Endothelial cell of umbilical vein (primary cell): Measurements from ENCODE around the gene PLEKHA6. TPM values are rescaled to one million over a fixed set of nuclear protein-coding genes. Genes with fewer than 3 reads are reported as not detected.

Source experiments
- BruUV-seq: library from RNA; stranded (reverse); fragments of 400-500 nt; replicated peaks from 2 replicates; lab custom pipeline; 2021; lab: Mats Ljungman, UMichigan
- CTCF ChIA-PET: fragments of 300-600, 350-600 bp; sonication (Branson Sonifier 250); formaldehyde crosslinking; loops from one replicate; lab custom pipeline; 2021; ENCODE audit warnings: antibody characterized with exemption, inconsistent platforms; lab: Charles Lee
- POLR2A ChIA-PET: fragments of 300-600, 350-600 bp; sonication (Branson Sonifier 250); formaldehyde crosslinking; loops from one replicate; lab custom pipeline; 2021; ENCODE audit warnings: antibody characterized with exemption, inconsistent platforms; lab: Charles Lee
- DNase-seq: peaks from one replicate; pipeline ENCODE4 v3.0.0-alpha.2; 2011; ENCODE audit warnings: low read depth, low spot score
- FAIRE-seq: peaks from 2 replicates; lab custom pipeline; 2011; peaks lifted over from hg19 to GRCh38; lab: Jason Lieb, UNC
- H2AFZ ChIP-seq: 2 replicates; pipeline ENCODE4 v1.6.0; 2012; ENCODE audit warnings: low read depth, low read length, control low read depth, inconsistent platforms
- H3K27ac ChIP-seq: 2 replicates; pipeline ENCODE4 v1.5.1; 2011; ENCODE audit warnings: low read depth, mild to moderate bottlenecking, control low read depth, low read length, moderate library complexity; ENCODE audit not compliant: insufficient read depth
- H3K27me3 ChIP-seq, 2 experiments: 2 replicates each; pipeline versions ENCODE4 v1.6.0 to v1.6.1; 2011; ENCODE audit warnings: low read length in 2 of 2, mixed read lengths in 1 of 2; ENCODE audit not compliant: control insufficient read depth in 2 of 2, insufficient read depth in 2 of 2
- H3K36me3 ChIP-seq, 2 experiments: 2 replicates in 1 of 2; 3 replicates in 1 of 2; pipeline ENCODE4 v1.5.1; 2011; ENCODE audit warnings: low read length in 2 of 2, mild to moderate bottlenecking in 1 of 2, moderate library complexity in 1 of 2; ENCODE audit not compliant: control insufficient read depth in 2 of 2, insufficient read depth in 2 of 2; ENCODE audit errors: extremely low read depth in 1 of 2
- H3K4me1 ChIP-seq: 3 replicates; pipeline ENCODE4 v1.5.1; 2011; ENCODE audit warnings: mild to moderate bottlenecking, low read length; ENCODE audit not compliant: control insufficient read depth, insufficient read depth; ENCODE audit errors: extremely low read depth
- H3K4me2 ChIP-seq: 2 replicates; pipeline ENCODE4 v1.6.1; 2011; ENCODE audit warnings: low read length, control low read depth, mixed read lengths; ENCODE audit not compliant: insufficient read depth
- H3K4me3 ChIP-seq, 3 experiments: fragments of 200-600 bp in 1 of 3; sonication (generic), shearing (Covaris generic) in 1 of 3; replicated peaks in 1 of 3; 2 replicates each; pipeline ENCODE4 v1.5.1; 2011 to 2016; ENCODE audit warnings: control low read depth in 3 of 3, low read length in 3 of 3, mild to moderate bottlenecking in 2 of 3, inconsistent platforms in 1 of 3, low read depth in 1 of 3, moderate library complexity in 1 of 3; ENCODE audit not compliant: insufficient read depth in 1 of 3
- H3K79me2 ChIP-seq: 2 replicates; pipeline ENCODE4 v1.6.0; 2012; ENCODE audit warnings: low read length, inconsistent platforms; ENCODE audit not compliant: control insufficient read depth, insufficient read depth
- H3K9ac ChIP-seq: replicated peaks from 2 replicates; pipeline ENCODE3; 2011; ENCODE audit warnings: low read length, control low read depth; ENCODE audit not compliant: insufficient read depth; ENCODE audit errors: extremely low read depth
- H3K9me1 ChIP-seq: replicated peaks from 3 replicates; pipeline ENCODE4 v1.6.0; 2011; ENCODE audit warnings: mild to moderate bottlenecking, low read length; ENCODE audit not compliant: control insufficient read depth, insufficient read depth; ENCODE audit errors: extremely low read depth
- H3K9me3 ChIP-seq: replicated peaks from 2 replicates; pipeline ENCODE4 v1.5.1; 2012; ENCODE audit warnings: low read length, inconsistent platforms; ENCODE audit not compliant: control insufficient read depth, insufficient read depth
- H4K20me1 ChIP-seq: replicated peaks from 2 replicates; pipeline ENCODE3; 2011; ENCODE audit warnings: mild to moderate bottlenecking, low read length; ENCODE audit not compliant: control insufficient read depth, insufficient read depth; ENCODE audit errors: extremely low read depth
- CTCF ChIP-seq, 2 donors: IDR thresholded peaks; 1 replicate in 1 of 2; 2 replicates in 1 of 2; pipeline ENCODE4 v1.5.1; 2011; ENCODE audit warnings: low read length in 2 of 2, mild to moderate bottlenecking in 2 of 2, moderate library complexity in 2 of 2, control low read depth in 1 of 2, inconsistent platforms in 1 of 2, low read depth in 1 of 2; ENCODE audit not compliant: insufficient read depth in 1 of 2; ENCODE audit errors: extremely low read depth in 1 of 2
- EZH2 ChIP-seq: IDR thresholded peaks from 2 replicates; pipeline ENCODE4 v1.6.1; 2012; ENCODE audit warnings: borderline replicate concordance, low read depth, mild to moderate bottlenecking, moderate library complexity, low read length, inconsistent platforms; ENCODE audit not compliant: severe bottlenecking
- FOS ChIP-seq: IDR thresholded peaks from 2 replicates; pipeline ENCODE4 v1.6.1; 2011; ENCODE audit warnings: mild to moderate bottlenecking, low read length, moderate library complexity, borderline replicate concordance; ENCODE audit not compliant: insufficient read depth
- GATA2 ChIP-seq: IDR thresholded peaks from 2 replicates; pipeline ENCODE4 v1.7.0; 2011; ENCODE audit warnings: low read depth, mild to moderate bottlenecking, moderate library complexity, mixed read lengths, low read length; ENCODE audit not compliant: insufficient read length, insufficient read depth
- JUN ChIP-seq: IDR thresholded peaks from 2 replicates; pipeline ENCODE4 v1.6.1; 2011; ENCODE audit warnings: borderline replicate concordance, low read depth; ENCODE audit not compliant: insufficient read length, insufficient read depth
- MAX ChIP-seq: IDR thresholded peaks from 2 replicates; pipeline ENCODE4 v1.6.1; 2011; ENCODE audit not compliant: insufficient read depth, insufficient read length
- MYC ChIP-seq: IDR thresholded peaks from one replicate; pipeline ENCODE4 v1.6.1; 2011; ENCODE audit warnings: mild to moderate bottlenecking, low read depth, low read length
- POLR2A ChIP-seq: IDR thresholded peaks from 2 replicates; pipeline ENCODE4 v1.6.1; 2012; ENCODE audit warnings: low read depth, mild to moderate bottlenecking, control low read depth, low read length
- dilution Hi-C: fragments of 300-500 bp; cut with MboI; formaldehyde crosslinking; loops from one replicate; pipeline ENCODE4 v1.15.0; 2019; ENCODE audit warnings: low sequenced_read_pairs; ENCODE audit not compliant: extremely low pct_ligation_motif_present
- intact Hi-C: fragments of 100-400 bp; cut with micrococcal nuclease; formaldehyde crosslinking; loops from one replicate; pipeline ENCODE4 v1.10.0; 2022
- polyA plus RNA-seq, 4 experiments: library from polyadenylated mRNA; depleted of rRNA in 3 of 4; stranded (reverse) in 3 of 4; unstranded in 1 of 4; fragments of >200 nt; gene quantifications; 2 replicates each; pipeline versions ENCODE4 v1.2.1 to v1.2.3, GENCODE V29; 2011 to 2012; ENCODE audit warnings: missing spikeins in 1 of 4
- total RNA-seq: library from RNA; stranded (reverse); gene quantifications from 2 replicates; pipeline ENCODE4 v1.2.3, GENCODE V29; 2021

Gene PLEKHA6
- total and polyA plus RNA-seq, 2 donors (not counting 3 experiments of a cell fraction or from before 2014, with no cell fraction given), result 2.1 to 15.0 TPM

GRCh38 chr1:204212715-204213114 lies 147.0 kb downstream of the PLEKHA6 start:
- H3K9me1 ChIP-seq, result no peaks in the 10 kb centered on the region
- H2AFZ ChIP-seq, result no peak overlapping the region
- TF ChIP-seq MAX (no peak), POLR2A (no peak), MYC (no peak), JUN (no peak), FOS (no peak), EZH2 (no peak), GATA2 (no peak), CTCF (IDR thresholded peaks at IDR 0.05; ENCODE audit: extremely low read depth in 1 of 2, insufficient read depth in 1 of 2, low read depth in 1 of 2, low read length in 2 of 2) (no peak)
- ChIA-PET POLR2A (no interaction called here), CTCF (interaction anchor here (6.3 kb wide), 1 partner anchor 148 kb away, joined by 176 read pairs; the partner anchor contains the start of gene PLEKHA6)
- no peaks in the 10 kb centered on the region for H3K36me3 ChIP-seq
- no peaks in the 10 kb centered on the region for H3K27me3 ChIP-seq
- no peaks in the 10 kb centered on the region for H3K9me3 ChIP-seq
- H3K4me2 ChIP-seq, result no peak overlapping the region
- H3K9ac ChIP-seq, result no peak overlapping the region
- H3K79me2 ChIP-seq, result no peaks in the 10 kb centered on the region
- no peaks in the 10 kb centered on the region for H4K20me1 ChIP-seq
- no peak for DNase-seq
- FAIRE-seq, result no peak
- no peaks in the 10 kb centered on the region for H3K4me1 ChIP-seq
- dilution Hi-C loops, result no loop called here
- BruUV-seq, result no TSS peak
- H3K4me3 ChIP-seq, result no peak overlapping the region
- H3K27ac ChIP-seq, result no peak overlapping the region
- intact Hi-C loops, result loop anchor here (5.0 kb wide), 1 partner anchor 290 kb away; no protein-coding TSS in a partner anchor
